ENCODE data around the gene PTPRZ1.

PTPRZ1 gene

GRCh38 chr7:121872831-121873288 lies at the start of gene PTPRZ1:
Gene PTPRZ1, plus strand, starts transcription at chr7:121873161. Its CDS starts 339 bp downstream, at chr7:121873500.
- Histone ChIP-seq H3K27ac (no peak within 1 kb of the TSS), H3K36me3 (replicated peaks) (no peaks in the 10 kb centered on the region), H3K27me3 (replicated peaks) (peaks cover 27% of the 10 kb centered on the region), H3K4me3 (ENCODE audit: low read depth, low read length) (peak within 1 kb of the TSS; percentile 69)
- no peak for DNase-seq
- in situ Hi-C loops (cut with HindIII; ENCODE audit: low pct_ligation_motif_present, low sequenced_read_pairs) = no loop called here
- no peak for TF ChIP-seq CTCF (IDR thresholded peaks at IDR 0.05; ENCODE audit: low read depth, low read length, missing control alignments)

- Histone ChIP-seq H3K27me3 (replicated peaks) (no peaks in the 10 kb centered on the region), H3K27ac (no peak overlapping the region), H3K36me3 (replicated peaks) (no peaks in the 10 kb centered on the region), H3K4me3 (ENCODE audit: low read depth, low read length) (no peak overlapping the region)
- in situ Hi-C loops (cut with HindIII; ENCODE audit: low pct_ligation_motif_present, low sequenced_read_pairs) = no loop called here
- TF ChIP-seq CTCF (IDR thresholded peaks at IDR 0.05; ENCODE audit: low read depth, low read length, missing control alignments) = no peak
- DNase-seq = no peak
Measured at GRCh38 chr7:121824276-121824675, 48.7 kb upstream of the PTPRZ1 start.

- in situ Hi-C loops (cut with HindIII; ENCODE audit: low pct_ligation_motif_present, low sequenced_read_pairs) = no loop called here
- H3K27ac ChIP-seq = no peak overlapping the region
- no peak for TF ChIP-seq CTCF (IDR thresholded peaks at IDR 0.05; ENCODE audit: low read depth, low read length, missing control alignments)
- H3K36me3 ChIP-seq (replicated peaks) = no peaks in the 10 kb centered on the region
- H3K27me3 ChIP-seq (replicated peaks) = no peaks in the 10 kb centered on the region
- no peak overlapping the region for H3K4me3 ChIP-seq (ENCODE audit: low read depth, low read length)
- DNase-seq = no peak
Measured at GRCh38 chr7:121831351-121831750, 41.6 kb upstream of the PTPRZ1 start.

GRCh38 chr7:121831801-121832200 lies 41.2 kb upstream of the PTPRZ1 start:
- Histone ChIP-seq H3K27ac (no peak overlapping the region), H3K27me3 (replicated peaks) (no peaks in the 10 kb centered on the region), H3K36me3 (replicated peaks) (no peaks in the 10 kb centered on the region), H3K4me3 (ENCODE audit: low read depth, low read length) (no peak overlapping the region)
- no peak for TF ChIP-seq CTCF (IDR thresholded peaks at IDR 0.05; ENCODE audit: low read depth, low read length, missing control alignments)
- in situ Hi-C loops (cut with HindIII; ENCODE audit: low pct_ligation_motif_present, low sequenced_read_pairs) = no loop called here
- no peak for DNase-seq

- in situ Hi-C loops (cut with HindIII; ENCODE audit: low pct_ligation_motif_present, low sequenced_read_pairs) = no loop called here
- Histone ChIP-seq H3K4me3 (ENCODE audit: low read depth, low read length) (no peak overlapping the region), H3K27me3 (replicated peaks) (no peaks in the 10 kb centered on the region), H3K27ac (no peak overlapping the region), H3K36me3 (replicated peaks) (no peaks in the 10 kb centered on the region)
- TF ChIP-seq CTCF (IDR thresholded peaks at IDR 0.05; ENCODE audit: low read depth, low read length, missing control alignments) = no peak
- DNase-seq = no peak
Measured at GRCh38 chr7:121832347-121832746, 40.6 kb upstream of the PTPRZ1 start.

GRCh38 chr7:121833991-121834390 lies 39.0 kb upstream of the PTPRZ1 start:
- TF ChIP-seq CTCF (IDR thresholded peaks at IDR 0.05; ENCODE audit: low read depth, low read length, missing control alignments) = no peak
- no peak overlapping the region for H3K27ac ChIP-seq

More at GRCh38 chr7:121833991-121834390, 39.0 kb upstream of the PTPRZ1 start:
- DNase-seq = no peak
- Histone ChIP-seq H3K27me3 (replicated peaks) (no peaks in the 10 kb centered on the region), H3K36me3 (replicated peaks) (no peaks in the 10 kb centered on the region), H3K4me3 (ENCODE audit: low read depth, low read length) (no peak overlapping the region)
- in situ Hi-C loops (cut with HindIII; ENCODE audit: low pct_ligation_motif_present, low sequenced_read_pairs) = no loop called here
